ENCODE measurements around the gene KDR. TPM values are rescaled to one million over a fixed set of nuclear protein-coding genes. Genes with fewer than 3 reads are reported as not detected.

KDR gene
- total RNA-seq, 2 experiments from 2014 or later = not detected

DNA sequence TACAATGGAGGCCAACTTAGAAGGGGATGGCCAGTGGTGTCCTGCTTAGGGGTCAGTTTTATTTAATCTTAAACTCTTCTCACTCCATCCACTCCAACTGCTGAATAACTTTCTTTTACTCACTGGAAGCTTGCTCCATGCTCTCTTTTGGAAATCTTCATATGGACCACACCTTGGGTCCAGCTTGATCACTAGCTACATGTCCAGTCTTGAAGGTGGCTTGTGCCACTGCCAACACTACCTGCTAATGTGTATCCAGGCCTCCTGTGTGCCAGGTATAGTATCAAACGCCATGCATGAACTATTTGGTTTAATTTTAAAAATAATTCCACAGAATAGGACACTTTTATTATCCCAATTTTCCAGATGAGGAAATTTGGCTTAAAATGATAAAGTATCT is 37.0 kb upstream of the KDR start:
- no peak for TF ChIP-seq CTCF (IDR thresholded peaks at IDR 0.05)
- no peak overlapping the region for H3K27ac Mint-ChIP-seq
- H3K27me3 Mint-ChIP-seq = peaks cover 16% of the 10 kb centered on the region
- POLR2A ChIA-PET = no interaction called here
- H3K36me3 Mint-ChIP-seq (ENCODE audit: low read depth) = no peaks in the 10 kb centered on the region
- H3K4me1 Mint-ChIP-seq (ENCODE audit: low read depth) = peaks cover 2% of the 10 kb centered on the region
- no peak overlapping the region for H3K4me3 Mint-ChIP-seq
- intact Hi-C loops (cut with micrococcal nuclease) = no loop called here
- H3K9me3 Mint-ChIP-seq = peaks cover 4% of the 10 kb centered on the region
- ATAC-seq (no peak), DNase-seq (no peak)
- CTCF ChIA-PET = no interaction called here

- CTCF ChIA-PET = no interaction called here
- Mint-ChIP-seq H3K9me3 (peaks cover 4% of the 10 kb centered on the region), H3K4me3 (no peak overlapping the region), H3K4me1 (ENCODE audit: low read depth) (peaks cover 2% of the 10 kb centered on the region), H3K36me3 (ENCODE audit: low read depth) (no peaks in the 10 kb centered on the region), H3K27ac (no peak overlapping the region), H3K27me3 (peaks cover 19% of the 10 kb centered on the region)
- DNase-seq (no peak), ATAC-seq (no peak)
- POLR2A ChIA-PET = no interaction called here
- intact Hi-C loops (cut with micrococcal nuclease) = no loop called here
- TF ChIP-seq CTCF (IDR thresholded peaks at IDR 0.05) = no peak
These were observed 36.3 kb upstream of the KDR start for GRCh38 chr4:55161739-55162138.

DNA sequence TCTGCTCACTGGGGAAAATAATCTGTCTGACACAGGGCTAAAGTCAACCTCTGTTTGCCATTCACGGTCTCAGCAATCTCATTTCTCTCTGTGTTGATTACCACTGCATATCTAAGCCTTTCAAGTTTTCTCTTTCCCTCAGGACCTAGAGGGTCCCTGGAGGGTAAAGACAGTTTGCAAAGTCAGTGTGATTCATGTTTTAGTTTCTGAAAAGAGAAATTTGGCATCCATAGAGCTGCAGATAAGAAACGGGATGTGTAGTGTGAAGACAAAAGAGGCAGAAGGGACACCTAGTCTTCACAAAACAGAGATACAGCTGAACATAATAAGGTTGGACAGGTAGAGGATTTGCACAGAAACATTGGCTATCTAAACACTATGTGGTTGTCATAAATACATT is 34.5 kb upstream of the KDR start:
- TF ChIP-seq CTCF (IDR thresholded peaks at IDR 0.05) = no peak
- DNase-seq (no peak), ATAC-seq (no peak)
- POLR2A ChIA-PET = no interaction called here
- Mint-ChIP-seq H3K9me3 (peaks cover 1% of the 10 kb centered on the region), H3K36me3 (ENCODE audit: low read depth) (no peaks in the 10 kb centered on the region), H3K4me1 (ENCODE audit: low read depth) (peaks cover 2% of the 10 kb centered on the region), H3K27me3 (peaks cover 23% of the 10 kb centered on the region), H3K27ac (no peak overlapping the region), H3K4me3 (no peak overlapping the region)
- intact Hi-C loops (cut with micrococcal nuclease) = no loop called here
- CTCF ChIA-PET = interaction anchor here (1.2 kb wide), 1 partner anchor 25 kb away, joined by 4 read pairs; no protein-coding TSS in a partner anchor

DNA sequence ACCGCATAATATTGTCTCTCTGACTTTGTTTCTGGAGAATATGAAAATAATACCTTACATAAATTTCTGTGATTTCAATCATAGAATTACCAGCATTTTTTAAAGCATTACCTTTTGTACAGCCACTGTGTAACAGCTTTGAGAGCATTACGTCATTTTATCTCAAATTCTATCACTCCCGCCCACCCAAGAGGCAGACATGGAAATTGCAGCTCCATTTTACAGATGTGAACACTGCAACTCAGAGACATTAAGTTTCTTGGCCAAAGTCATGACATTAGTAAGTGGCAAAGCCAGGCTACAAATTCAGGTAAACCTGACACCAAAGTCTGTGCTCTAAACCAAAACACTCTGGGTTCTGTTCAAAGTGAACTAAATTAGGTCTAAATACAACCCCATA is 33.6 kb upstream of the KDR start:
- Mint-ChIP-seq H3K4me3 (no peak overlapping the region), H3K9me3 (no peaks in the 10 kb centered on the region), H3K27me3 (peaks cover 25% of the 10 kb centered on the region), H3K27ac (no peak overlapping the region), H3K36me3 (ENCODE audit: low read depth) (no peaks in the 10 kb centered on the region), H3K4me1 (ENCODE audit: low read depth) (peaks cover 2% of the 10 kb centered on the region)
- ChIA-PET POLR2A (no interaction called here), CTCF (interaction anchor here (0.6 to 1.1 kb wide), 4 partner anchors 9 to 72 kb away, joined by 3 read pairs; no protein-coding TSS in a partner anchor)
- DNase-seq = no peak
- intact Hi-C loops (cut with micrococcal nuclease) = no loop called here
- no peak for ATAC-seq
- TF ChIP-seq CTCF (IDR thresholded peaks at IDR 0.05) = no peak

DNA sequence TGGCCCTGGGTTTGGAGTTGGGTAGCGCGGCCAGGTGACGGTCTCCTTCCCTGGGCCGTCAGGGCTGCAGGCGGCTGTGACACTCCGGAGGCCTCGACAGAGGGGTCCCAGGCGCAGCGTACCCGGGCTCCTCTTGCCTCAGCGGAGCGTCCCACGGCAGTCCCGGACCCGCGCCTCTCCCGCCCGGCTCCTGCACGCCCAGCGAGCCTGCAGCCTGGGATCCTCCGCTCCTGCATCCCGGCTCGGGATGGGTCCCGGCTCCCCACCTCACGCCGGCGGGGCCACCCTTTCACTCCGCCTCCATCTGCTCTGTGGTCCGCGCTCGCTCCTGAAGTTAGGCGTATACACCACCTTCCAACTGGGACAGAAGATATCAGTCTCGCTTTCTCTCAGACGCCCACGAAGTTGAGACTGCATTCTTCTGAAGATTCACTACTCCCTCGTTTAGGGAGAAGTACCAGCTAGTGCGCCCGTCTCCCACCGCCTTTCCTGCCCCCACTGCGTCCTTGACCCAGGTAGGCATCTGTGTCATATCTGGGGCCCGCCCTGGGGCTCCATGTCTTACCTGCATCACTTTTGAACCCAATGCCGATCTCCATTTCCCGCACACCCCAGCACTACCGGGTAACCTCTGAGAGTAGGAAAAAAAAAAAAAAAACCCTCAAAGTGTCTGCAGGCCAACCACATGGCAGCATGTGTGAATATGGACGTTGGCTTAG is 32.3 kb upstream of the KDR start:
- no peak for DNase-seq
- no peak overlapping the region for H3K27ac Mint-ChIP-seq
- intact Hi-C loops (cut with micrococcal nuclease) = no loop called here
- no peaks in the 10 kb centered on the region for H3K36me3 Mint-ChIP-seq (ENCODE audit: low read depth)
- ChIA-PET POLR2A (no interaction called here), CTCF (interaction anchor here (1.0 kb wide), 1 partner anchor 18 kb away, joined by 3 read pairs; no protein-coding TSS in a partner anchor)
- no peaks in the 10 kb centered on the region for H3K9me3 Mint-ChIP-seq
- TF ChIP-seq CTCF (IDR thresholded peaks at IDR 0.05) = no peak
- no peak for ATAC-seq
- H3K27me3 Mint-ChIP-seq = peaks cover 28% of the 10 kb centered on the region
- H3K4me1 Mint-ChIP-seq (ENCODE audit: low read depth) = peaks cover 2% of the 10 kb centered on the region
- H3K4me3 Mint-ChIP-seq = no peak overlapping the region
